Heart left ventricle (tissue), 13 donors: ENCODE results near the gene AKR1D1.

ENCODE experiments used
- CTCF ChIP-seq, 12 donors: fragments of 200-600 bp; sonication (generic) in 4 of 12; IDR thresholded peaks; one replicate each; pipeline versions ENCODE4 v1.5.0 to v1.8.0; 2018 to 2022; ENCODE audit warnings: antibody characterized with exemption in 12 of 12, mild to moderate bottlenecking in 5 of 12
- POLR2A ChIP-seq, 2 donors: fragments of 450-650 bp; IDR thresholded peaks; one replicate each; pipeline ENCODE4 v1.6.1; 2017; ENCODE audit warnings: antibody characterized with exemption in 2 of 2, mild to moderate bottlenecking in 2 of 2, moderate library complexity in 2 of 2
- donor health status: ischemic (EF 13 %, LVEDD 7.1; RV severe dilation, severe dysfunction).
- donor health status: DM: no; HTN: yes; CAD: no.
- donor health status: DM: no; HTN: no; CAD: no.
- donor health status: ischemic (EF 25% LVEDD 6.9; RV normal size, moderate dysfunction).
- donor health status: ischemic (EF 25% LVEDD 5.7; RV mildly dilated, moderate dysfunction).
- donor health status: ischemic (EF 35%, LVEDD 5.7; RV mildly dilated, moderate dysfunction).
- donor health status: nonischemic (EF 11% LVEDD 7.7; RV severe dilation, severe dysfunction).
- donor health status: DM: yes; HTN: yes; CAD: no.
- donor health status: PGD.
- donor health status: ischemic (EF 29% LVEDD 5.4; RV normal size, mild dysfunction).
- donor health status: nonischemic (EF 23%, LVEDD 6.1; RV moderate dilation, normal function).

- TF ChIP-seq CTCF (IDR thresholded peaks at IDR 0.05) (no peak), POLR2A (IDR thresholded peaks at IDR 0.05) (no peak)
Measured at GRCh38 chr7:138163800-138164199, 87.5 kb downstream of the AKR1D1 start.
